Neutrophil (primary cell): Measurements from ENCODE around the gene TDP2.

Experiments used
- H3K27ac ChIP-seq: fragments of 200-600 bp; sonication (generic); 2 replicates; pipeline ENCODE4 v1.5.1; 2016; ENCODE audit warnings: mild to moderate bottlenecking, moderate library complexity
- H3K27me3 ChIP-seq: fragments of 200-600 bp; sonication (generic); 2 replicates; pipeline ENCODE4 v1.6.0; 2016; ENCODE audit warnings: mild to moderate bottlenecking
- H3K36me3 ChIP-seq: fragments of 200-600 bp; sonication (generic); 2 replicates; pipeline ENCODE4 v1.5.1; 2017
- H3K4me1 ChIP-seq, 2 experiments: fragments of 200-600 bp in 1 of 2; sonication (generic) in 1 of 2; 1 replicate in 1 of 2; 2 replicates in 1 of 2; pipeline versions ENCODE4 v1.5.1 to v1.6.1; 2013 to 2016; ENCODE audit warnings: low read depth in 1 of 2, low read length in 1 of 2, mild to moderate bottlenecking in 1 of 2, moderate library complexity in 1 of 2; ENCODE audit not compliant: control insufficient read depth in 1 of 2, insufficient read depth in 1 of 2
- H3K4me3 ChIP-seq, 2 experiments: fragments of 200-600 bp in 1 of 2; sonication (generic) in 1 of 2; 1 replicate in 1 of 2; 2 replicates in 1 of 2; pipeline ENCODE4 v1.5.1; 2013 to 2016; ENCODE audit warnings: low read depth in 1 of 2, low read length in 1 of 2, mild to moderate bottlenecking in 1 of 2, moderate library complexity in 1 of 2
- H3K9me3 ChIP-seq: fragments of 200-600 bp; sonication (generic); 2 replicates; pipeline ENCODE4 v1.5.1; 2016
- TF ChIP-seq, protein P1 (sequence below): fragments of 200-600 bp; sonication (generic); IDR thresholded peaks from 2 replicates; pipeline ENCODE4 v1.5.1; 2016; ENCODE audit warnings: antibody characterized with exemption

Gene TDP2

DNA sequence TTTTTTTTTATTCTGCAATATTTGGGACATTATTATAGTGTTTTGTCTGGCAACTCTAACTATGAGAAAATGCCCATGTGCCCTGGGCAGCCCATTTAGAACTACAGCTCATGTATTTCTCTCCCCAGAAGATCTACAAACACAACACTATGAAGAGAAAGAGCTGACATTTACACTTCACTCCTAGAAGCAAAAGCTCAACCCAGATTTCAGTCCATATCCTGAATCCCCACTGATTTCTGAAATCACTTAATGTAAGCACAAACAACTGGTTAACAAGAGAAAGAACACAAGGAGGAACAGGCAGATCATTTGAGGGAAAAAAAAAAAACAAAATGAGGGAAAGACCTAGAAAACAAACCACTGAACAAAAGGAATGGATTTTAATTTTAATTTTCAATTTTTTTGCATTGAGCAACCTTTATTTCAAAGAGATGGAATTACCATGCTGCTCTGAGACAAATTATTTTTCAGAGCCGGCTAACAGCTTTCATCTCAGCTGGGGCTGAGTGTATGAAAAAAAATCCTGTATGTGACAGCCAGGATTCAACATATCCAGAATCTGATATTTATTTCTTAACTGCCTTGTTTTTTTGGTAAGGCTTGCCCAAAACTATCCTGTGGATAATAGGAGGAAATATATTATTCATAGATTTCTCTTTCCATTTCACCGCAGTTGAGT is 53.2 kb downstream of the TDP2 start:
- Histone ChIP-seq H3K36me3 (no peaks in the 10 kb centered on the region), H3K4me1 (no peaks in the 10 kb centered on the region), H3K27ac (no peak overlapping the region), H3K4me3 (no peak overlapping the region), H3K9me3 (no peaks in the 10 kb centered on the region), H3K27me3 (peaks cover 31% of the 10 kb centered on the region)
- TF ChIP-seq, protein P1, sequence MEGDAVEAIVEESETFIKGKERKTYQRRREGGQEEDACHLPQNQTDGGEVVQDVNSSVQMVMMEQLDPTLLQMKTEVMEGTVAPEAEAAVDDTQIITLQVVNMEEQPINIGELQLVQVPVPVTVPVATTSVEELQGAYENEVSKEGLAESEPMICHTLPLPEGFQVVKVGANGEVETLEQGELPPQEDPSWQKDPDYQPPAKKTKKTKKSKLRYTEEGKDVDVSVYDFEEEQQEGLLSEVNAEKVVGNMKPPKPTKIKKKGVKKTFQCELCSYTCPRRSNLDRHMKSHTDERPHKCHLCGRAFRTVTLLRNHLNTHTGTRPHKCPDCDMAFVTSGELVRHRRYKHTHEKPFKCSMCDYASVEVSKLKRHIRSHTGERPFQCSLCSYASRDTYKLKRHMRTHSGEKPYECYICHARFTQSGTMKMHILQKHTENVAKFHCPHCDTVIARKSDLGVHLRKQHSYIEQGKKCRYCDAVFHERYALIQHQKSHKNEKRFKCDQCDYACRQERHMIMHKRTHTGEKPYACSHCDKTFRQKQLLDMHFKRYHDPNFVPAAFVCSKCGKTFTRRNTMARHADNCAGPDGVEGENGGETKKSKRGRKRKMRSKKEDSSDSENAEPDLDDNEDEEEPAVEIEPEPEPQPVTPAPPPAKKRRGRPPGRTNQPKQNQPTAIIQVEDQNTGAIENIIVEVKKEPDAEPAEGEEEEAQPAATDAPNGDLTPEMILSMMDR: no peak

DNA sequence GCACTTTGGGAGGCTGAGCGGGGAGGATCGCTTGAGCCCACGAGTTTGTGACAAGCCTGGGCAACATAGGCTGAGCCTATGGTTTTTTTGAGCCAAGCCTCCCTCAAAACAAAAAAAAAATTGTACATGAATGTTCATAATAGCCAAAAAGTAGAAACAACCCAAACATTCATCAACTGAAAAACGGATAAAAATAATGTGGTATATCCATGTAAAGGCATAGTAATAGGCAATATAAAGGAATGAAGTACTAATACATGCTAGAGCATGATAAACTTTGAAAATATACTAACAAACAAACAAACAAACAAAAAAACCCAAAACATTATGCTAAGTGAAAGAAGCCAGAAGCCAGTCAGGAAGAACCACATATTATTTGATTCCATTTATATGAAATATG is 56.0 kb downstream of the TDP2 start:
- Histone ChIP-seq H3K4me1 (no peaks in the 10 kb centered on the region), H3K27me3 (peaks cover 25% of the 10 kb centered on the region), H3K4me3 (no peak overlapping the region), H3K27ac (no peak overlapping the region), H3K9me3 (no peaks in the 10 kb centered on the region), H3K36me3 (no peaks in the 10 kb centered on the region)
- TF ChIP-seq, protein P1: no peak

DNA sequence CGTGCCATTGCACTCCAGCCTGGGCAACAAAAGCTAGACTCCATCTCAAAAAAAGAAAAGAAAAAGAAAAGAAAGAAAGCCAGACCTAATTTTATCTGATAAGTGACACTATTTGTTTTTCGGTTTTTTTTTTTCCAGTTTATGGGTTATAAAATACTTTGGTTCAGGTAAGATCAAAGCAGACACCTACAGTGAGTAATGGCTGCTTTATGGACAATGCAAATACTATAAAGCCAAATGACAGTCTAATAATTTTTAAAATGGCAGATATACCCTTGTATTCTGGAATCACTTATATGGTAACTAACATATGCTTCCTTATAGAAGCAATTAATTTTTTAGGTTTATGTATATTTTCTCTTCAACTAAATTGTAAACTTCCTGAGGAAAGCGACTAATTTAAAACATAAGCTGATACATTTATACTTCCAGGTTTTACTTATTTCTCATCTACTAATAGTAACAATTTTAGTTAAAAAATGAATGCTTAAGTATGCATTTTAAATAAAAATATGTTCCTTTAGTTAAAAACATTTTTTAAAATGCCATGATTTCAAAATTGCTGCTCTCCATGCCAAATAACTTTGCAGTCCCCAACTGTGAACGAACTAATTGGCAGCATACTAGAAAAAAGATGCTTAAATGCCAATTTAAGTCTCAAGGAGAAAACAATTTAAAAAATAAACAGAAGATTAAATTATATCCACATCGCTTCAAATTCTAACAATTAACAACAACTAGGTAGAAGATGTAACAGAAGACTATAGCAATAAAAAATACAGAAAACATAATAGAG is 59.2 kb downstream of the TDP2 start:
- H3K27me3 ChIP-seq: no peaks in the 10 kb centered on the region
- H3K4me3 ChIP-seq: no peak overlapping the region
- H3K27ac ChIP-seq: no peak overlapping the region
- H3K4me1 ChIP-seq: no peaks in the 10 kb centered on the region
- TF ChIP-seq, protein P1: no peak
- H3K9me3 ChIP-seq: no peaks in the 10 kb centered on the region
- no peaks in the 10 kb centered on the region for H3K36me3 ChIP-seq

DNA sequence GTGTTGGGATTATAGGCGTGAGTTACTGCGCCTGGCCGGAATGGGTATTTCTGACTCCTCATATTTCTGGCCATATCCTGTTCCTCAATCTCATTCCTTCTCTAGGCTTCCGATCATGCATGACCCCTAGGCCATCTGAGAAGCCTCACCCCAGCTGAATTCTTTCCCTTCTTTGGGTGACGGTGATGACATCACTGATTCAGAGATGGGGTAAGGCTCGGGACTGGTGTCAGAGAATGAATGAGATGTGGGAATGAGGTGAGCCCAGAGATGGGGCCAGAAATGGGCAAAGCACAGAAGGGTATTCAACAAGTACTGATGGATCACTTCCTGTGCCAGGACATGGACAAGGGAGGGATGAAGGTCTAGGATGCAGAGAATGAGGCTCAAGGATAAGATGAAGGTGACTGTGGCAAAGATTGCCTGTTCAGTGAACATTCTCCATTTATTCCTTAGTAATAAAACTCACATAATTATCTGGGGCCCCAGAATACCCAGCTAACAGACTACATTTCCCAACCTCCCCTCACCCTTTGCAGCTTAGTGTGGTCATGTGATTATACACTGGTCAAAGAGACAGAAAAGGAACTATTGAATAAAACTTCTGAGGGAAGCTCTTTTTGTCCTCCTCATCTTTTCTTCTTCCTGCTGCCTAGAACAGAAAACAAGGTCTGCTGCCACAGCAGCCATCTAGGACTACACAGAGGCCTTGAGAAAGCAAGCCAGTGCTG is 60.3 kb downstream of the TDP2 start:
- no peaks in the 10 kb centered on the region for H3K36me3 ChIP-seq
- H3K4me1 ChIP-seq: no peaks in the 10 kb centered on the region
- no peak overlapping the region for H3K27ac ChIP-seq
- TF ChIP-seq, protein P1: no peak
- H3K27me3 ChIP-seq: no peaks in the 10 kb centered on the region
- no peak overlapping the region for H3K4me3 ChIP-seq
- no peaks in the 10 kb centered on the region for H3K9me3 ChIP-seq

DNA sequence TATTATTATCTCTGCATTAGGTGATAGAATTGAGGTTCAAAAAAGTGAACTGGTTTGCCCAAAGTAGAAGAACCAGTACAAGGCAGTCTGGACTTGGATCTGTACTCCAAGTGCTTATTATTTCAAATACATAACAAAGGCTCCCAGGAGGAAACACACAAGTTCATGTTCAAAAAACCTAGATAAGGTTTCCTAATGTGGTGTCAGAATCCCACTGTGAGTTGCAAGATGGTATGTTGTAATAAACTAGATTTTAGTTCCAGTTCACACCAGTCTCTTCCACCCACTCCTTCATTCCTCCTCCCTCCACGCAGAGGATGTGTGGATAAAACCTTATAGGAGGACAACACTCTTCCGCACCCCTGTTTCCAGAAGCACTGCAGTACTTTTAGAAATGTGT is 63.5 kb downstream of the TDP2 start:
- no peaks in the 10 kb centered on the region for H3K27me3 ChIP-seq
- no peak overlapping the region for H3K27ac ChIP-seq
- no peak overlapping the region for H3K4me3 ChIP-seq
- H3K4me1 ChIP-seq: no peaks in the 10 kb centered on the region
- H3K9me3 ChIP-seq: no peaks in the 10 kb centered on the region
- no peaks in the 10 kb centered on the region for H3K36me3 ChIP-seq
- TF ChIP-seq, protein P1: no peak
